ENCODE data around the gene HERC2.

HERC2 gene

GRCh38 chr15:28096411-28096669 lies 225.6 kb downstream of the HERC2 start:
- no peak for DNase-seq

- no peak for DNase-seq
Measured at GRCh38 chr15:28094732-28095521, 227.1 kb downstream of the HERC2 start.

- DNase-seq: no peak
Measured at GRCh38 chr15:28093752-28094535, 228.0 kb downstream of the HERC2 start.

GRCh38 chr15:28091313-28091712 lies 230.7 kb downstream of the HERC2 start:
- no peak for DNase-seq

- no peak for DNase-seq
Measured at GRCh38 chr15:28086175-28086703, 235.7 kb downstream of the HERC2 start.

GRCh38 chr15:28085489-28086174 lies 236.3 kb downstream of the HERC2 start:
- no peak for DNase-seq

GRCh38 chr15:28084547-28084946 lies 237.4 kb downstream of the HERC2 start:
- DNase-seq: no peak

GRCh38 chr15:28082891-28083684 lies 238.9 kb downstream of the HERC2 start:
- no peak for DNase-seq

GRCh38 chr15:28081594-28081993 lies 240.4 kb downstream of the HERC2 start:
- DNase-seq: no peak

- DNase-seq: no peak
Measured at GRCh38 chr15:28080386-28080785, 241.6 kb downstream of the HERC2 start.

GRCh38 chr15:28079313-28079969 lies 242.5 kb downstream of the HERC2 start:
- DNase-seq: no peak

- no peak for DNase-seq
Measured at GRCh38 chr15:28078191-28078719, 243.7 kb downstream of the HERC2 start.

- DNase-seq: no peak
Measured at GRCh38 chr15:28075573-28075972, 246.4 kb downstream of the HERC2 start.

- no peak for DNase-seq
Measured at GRCh38 chr15:28068930-28069329, 253.0 kb downstream of the HERC2 start.

- DNase-seq: no peak
Measured at GRCh38 chr15:28066231-28066630, 255.7 kb downstream of the HERC2 start.

Measured in C1 segment of cervical spinal cord (tissue), 14 donors.